GM21526 (cell line): ENCODE results near the gene NAA40.

Experiments used
- ATAC-seq: cut with Tn5 transposase; IDR thresholded peaks from one replicate; pipeline ENCODE4 v1.9.1; 2021; ENCODE audit warnings: moderate library complexity; ENCODE audit not compliant: unreplicated experiment, low FRiP score

NAA40 gene

GRCh38 chr11:63938479-63939396, at the start of gene NAA40:
Gene NAA40 (plus strand): TSS chr11:63939002. CDS start chr11:63939097, 95 bp downstream.
- peak; percentile 85 for ATAC-seq

GRCh38 chr11:63889344-63889743, 49.5 kb upstream of the NAA40 start:
- no peak for ATAC-seq

- no peak for ATAC-seq
These were observed 48.4 kb upstream of the NAA40 start for GRCh38 chr11:63890368-63890767.

- ATAC-seq: no peak
These were observed 46.6 kb upstream of the NAA40 start for GRCh38 chr11:63892228-63892627.

GRCh38 chr11:63893355-63893754, 45.4 kb upstream of the NAA40 start:
- ATAC-seq: no peak

GRCh38 chr11:63896071-63896470, 42.7 kb upstream of the NAA40 start:
- no peak for ATAC-seq

GRCh38 chr11:63897459-63898146, 41.2 kb upstream of the NAA40 start:
- ATAC-seq: no peak

- no peak for ATAC-seq
These were observed 37.1 kb upstream of the NAA40 start for GRCh38 chr11:63901660-63902059.

- ATAC-seq: no peak
These were observed 34.9 kb upstream of the NAA40 start for GRCh38 chr11:63903884-63904283.

GRCh38 chr11:63904743-63905142, 34.1 kb upstream of the NAA40 start:
- no peak for ATAC-seq

GRCh38 chr11:63905179-63905578, 33.6 kb upstream of the NAA40 start:
- no peak for ATAC-seq

- ATAC-seq: no peak
These were observed 32.7 kb upstream of the NAA40 start for GRCh38 chr11:63906087-63906486.

GRCh38 chr11:63906585-63906984, 32.2 kb upstream of the NAA40 start:
- no peak for ATAC-seq

GRCh38 chr11:63907063-63907462, 31.7 kb upstream of the NAA40 start:
- no peak for ATAC-seq

- no peak for ATAC-seq
These were observed 30.8 kb upstream of the NAA40 start for GRCh38 chr11:63907808-63908530.

GRCh38 chr11:63908631-63909401, 30.0 kb upstream of the NAA40 start:
- no peak for ATAC-seq

- no peak for ATAC-seq
These were observed 29.0 kb upstream of the NAA40 start for GRCh38 chr11:63909591-63910506.

GRCh38 chr11:63910675-63911074, 28.1 kb upstream of the NAA40 start:
- no peak for ATAC-seq

GRCh38 chr11:63911440-63911839, 27.4 kb upstream of the NAA40 start:
- ATAC-seq: no peak
